HEK293T (cell line): Measurements from ENCODE around the gene SEZ6L.

Experiments
- LEF1 ChIP-seq: fragments of 450-650 bp; IDR thresholded peaks from 2 replicates; pipeline ENCODE4 v1.6.1; 2017; ENCODE audit warnings: mild to moderate bottlenecking, borderline replicate concordance
- ZNF384 ChIP-seq: fragments of 450-650 bp; IDR thresholded peaks from 2 replicates; pipeline ENCODE4 v1.6.1; 2016

GRCh38 chr22:26385164-26385563 lies 215.9 kb downstream of the SEZ6L start:
- TF ChIP-seq ZNF384: no peak
- no peak for TF ChIP-seq LEF1
